Measurements from ENCODE around the gene CORIN. TPM values are rescaled to one million over a fixed set of nuclear protein-coding genes. Genes with fewer than 3 reads are reported as not detected.

Gene CORIN
- total and polyA plus RNA-seq, 2 experiments from 2014 or later = not detected

DNA sequence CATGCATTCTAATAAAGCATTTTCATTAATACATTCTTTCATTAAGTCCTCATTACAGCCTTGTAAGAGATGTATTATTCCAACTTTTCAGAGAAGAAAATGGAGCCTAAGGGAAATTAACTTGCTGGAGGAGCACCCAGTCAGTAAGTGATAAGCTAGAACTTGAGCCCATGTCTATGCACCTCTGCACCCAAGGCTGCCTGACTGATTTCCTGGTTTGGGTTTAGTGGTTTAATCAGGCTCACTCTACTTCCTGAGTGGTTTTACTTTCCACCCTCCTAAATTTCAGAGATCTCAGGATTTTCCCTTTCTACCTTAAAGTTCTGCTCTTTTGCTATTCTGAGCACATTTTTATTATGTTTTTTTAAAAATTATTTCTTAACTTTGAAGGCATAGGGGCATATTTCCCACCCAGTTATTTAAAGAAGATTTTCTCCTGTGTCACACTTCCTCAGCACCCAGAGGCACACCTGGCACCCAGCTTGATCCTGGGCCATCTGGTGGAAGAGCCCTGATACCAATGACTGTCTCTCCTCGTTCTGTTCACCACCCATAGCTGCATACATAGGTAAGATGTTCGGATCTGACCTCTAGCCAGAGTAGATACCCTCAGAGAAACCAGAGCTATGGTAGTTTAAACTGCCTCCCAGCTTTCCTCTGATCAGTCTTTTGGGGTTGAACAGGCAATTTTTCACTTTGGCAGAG lies 10.4 kb downstream of the CORIN start:
- Mint-ChIP-seq H3K4me1 (peaks cover 6% of the 10 kb centered on the region), H3K27ac (no peak overlapping the region), H3K4me3 (no peak overlapping the region), H3K36me3 (ENCODE audit: low read depth) (0 out of 3 replicates have a peak, but pooled peaks cover under 1% of the 10 kb centered on the region), H3K9me3 (peaks cover under 1% of the 10 kb centered on the region; the same call in 2 of the 3 replicates), H3K27me3 (ENCODE audit: insufficient read depth, low read depth, poor library complexity) (peaks cover 2% of the 10 kb centered on the region)
- ATAC-seq (no peak), DNase-seq (ENCODE audit: low spot score) (no peak)
- Histone ChIP-seq H3F3A (replicated peaks; ENCODE audit: low read depth) (no peaks in the 10 kb centered on the region), H3K79me2 (replicated peaks; ENCODE audit: insufficient read depth) (no peaks in the 10 kb centered on the region), H2AFZ (no peak overlapping the region), H4K20me1 (replicated peaks; ENCODE audit: insufficient read depth) (no peaks in the 10 kb centered on the region), H3K36me3 (ENCODE audit: insufficient read depth) (no peaks in the 10 kb centered on the region), H3K4me3 (no peak overlapping the region), H3K27me3 (ENCODE audit: insufficient read depth) (no peaks in the 10 kb centered on the region), H3K9me2 (ENCODE audit: insufficient read depth) (peaks cover 3% of the 10 kb centered on the region; the same call in 1 of the 2 replicates), H3K4me2 (no peak overlapping the region), H3K27ac (ENCODE audit: low read depth) (no peak overlapping the region), H3K4me1 (ENCODE audit: insufficient read depth) (no peaks in the 10 kb centered on the region)
- no peak for TF ChIP-seq CREB1 (CRISPR knock-in tag; IDR thresholded peaks at IDR 0.05; ENCODE audit: low read depth)
- no peak for TF ChIP-seq CTCF (conservative IDR thresholded peaks at IDR 0.05; ENCODE audit: low read depth in 2 of 2)

DNA sequence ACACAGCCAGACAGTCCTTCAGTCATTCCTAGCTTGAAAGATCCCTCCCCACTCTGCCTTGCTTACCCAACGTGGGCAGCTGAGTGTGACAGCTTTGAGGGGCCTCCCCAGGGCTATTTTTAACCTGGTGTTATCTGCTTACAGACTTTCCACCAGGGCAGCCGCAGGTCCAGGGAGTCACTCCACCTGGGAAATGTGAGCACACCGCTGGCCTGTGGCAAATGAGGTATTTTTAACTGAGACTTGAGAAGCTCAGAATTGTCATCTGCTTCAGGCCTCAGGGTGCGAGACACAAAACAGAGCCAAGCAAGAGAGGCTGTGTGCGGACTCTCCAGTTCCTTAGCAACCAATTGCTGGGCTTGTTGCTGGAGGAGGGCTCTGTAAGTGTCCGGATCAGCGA lies 13.0 kb downstream of the CORIN start:
- Mint-ChIP-seq H3K9me3 (no peaks in the 10 kb centered on the region; the same call in 2 of the 3 replicates), H3K27ac (no peak overlapping the region), H3K36me3 (ENCODE audit: low read depth) (no peaks in the 10 kb centered on the region), H3K27me3 (ENCODE audit: insufficient read depth, low read depth, poor library complexity) (peaks cover 2% of the 10 kb centered on the region), H3K4me1 (peaks cover 6% of the 10 kb centered on the region), H3K4me3 (no peak overlapping the region)
- Histone ChIP-seq H3K4me2 (no peak overlapping the region), H3K4me1 (ENCODE audit: insufficient read depth) (no peaks in the 10 kb centered on the region), H3K27me3 (ENCODE audit: insufficient read depth) (no peaks in the 10 kb centered on the region), H3K9me2 (ENCODE audit: insufficient read depth) (peaks cover 3% of the 10 kb centered on the region; the same call in 1 of the 2 replicates), H3K4me3 (no peak overlapping the region), H4K20me1 (replicated peaks; ENCODE audit: insufficient read depth) (no peaks in the 10 kb centered on the region), H3K79me2 (replicated peaks; ENCODE audit: insufficient read depth) (no peaks in the 10 kb centered on the region), H3K27ac (ENCODE audit: low read depth) (no peak overlapping the region), H3K36me3 (ENCODE audit: insufficient read depth) (no peaks in the 10 kb centered on the region), H2AFZ (peak overlapping the region; percentile 80; the same call in 1 of the 2 replicates), H3F3A (replicated peaks; ENCODE audit: low read depth) (no peaks in the 10 kb centered on the region)
- ATAC-seq (peak; percentile 52), DNase-seq (ENCODE audit: low spot score) (peak; percentile 11)
- no peak for TF ChIP-seq STAT1 (IDR thresholded peaks at IDR 0.05; ENCODE audit: unreplicated experiment)
- no peak for TF ChIP-seq ZNF114 (CRISPR knock-in tag; IDR thresholded peaks at IDR 0.05)
- no peak for TF ChIP-seq ETS1 (IDR thresholded peaks at IDR 0.05)
- no peak for TF ChIP-seq NANOG (IDR thresholded peaks at IDR 0.05; ENCODE audit: borderline replicate concordance)
- TF ChIP-seq POLR2AphosphoS5 (IDR thresholded peaks at IDR 0.05; ENCODE audit: low read depth) = no peak
- TF ChIP-seq CTCF (conservative IDR thresholded peaks at IDR 0.05; ENCODE audit: low read depth in 2 of 2) = no peak
- TF ChIP-seq EZH2phosphoT487 (IDR thresholded peaks at IDR 0.05; ENCODE audit: unreplicated experiment) = no peak
- no peak for TF ChIP-seq EZH2 (IDR thresholded peaks at IDR 0.05; ENCODE audit: low read depth, unreplicated experiment)
- no peak for TF ChIP-seq ZNF331 (CRISPR knock-in tag; IDR thresholded peaks at IDR 0.05; ENCODE audit: low read depth)
- no peak for TF ChIP-seq CREB1 (CRISPR knock-in tag; IDR thresholded peaks at IDR 0.05; ENCODE audit: low read depth)
- TF ChIP-seq, protein P1, sequence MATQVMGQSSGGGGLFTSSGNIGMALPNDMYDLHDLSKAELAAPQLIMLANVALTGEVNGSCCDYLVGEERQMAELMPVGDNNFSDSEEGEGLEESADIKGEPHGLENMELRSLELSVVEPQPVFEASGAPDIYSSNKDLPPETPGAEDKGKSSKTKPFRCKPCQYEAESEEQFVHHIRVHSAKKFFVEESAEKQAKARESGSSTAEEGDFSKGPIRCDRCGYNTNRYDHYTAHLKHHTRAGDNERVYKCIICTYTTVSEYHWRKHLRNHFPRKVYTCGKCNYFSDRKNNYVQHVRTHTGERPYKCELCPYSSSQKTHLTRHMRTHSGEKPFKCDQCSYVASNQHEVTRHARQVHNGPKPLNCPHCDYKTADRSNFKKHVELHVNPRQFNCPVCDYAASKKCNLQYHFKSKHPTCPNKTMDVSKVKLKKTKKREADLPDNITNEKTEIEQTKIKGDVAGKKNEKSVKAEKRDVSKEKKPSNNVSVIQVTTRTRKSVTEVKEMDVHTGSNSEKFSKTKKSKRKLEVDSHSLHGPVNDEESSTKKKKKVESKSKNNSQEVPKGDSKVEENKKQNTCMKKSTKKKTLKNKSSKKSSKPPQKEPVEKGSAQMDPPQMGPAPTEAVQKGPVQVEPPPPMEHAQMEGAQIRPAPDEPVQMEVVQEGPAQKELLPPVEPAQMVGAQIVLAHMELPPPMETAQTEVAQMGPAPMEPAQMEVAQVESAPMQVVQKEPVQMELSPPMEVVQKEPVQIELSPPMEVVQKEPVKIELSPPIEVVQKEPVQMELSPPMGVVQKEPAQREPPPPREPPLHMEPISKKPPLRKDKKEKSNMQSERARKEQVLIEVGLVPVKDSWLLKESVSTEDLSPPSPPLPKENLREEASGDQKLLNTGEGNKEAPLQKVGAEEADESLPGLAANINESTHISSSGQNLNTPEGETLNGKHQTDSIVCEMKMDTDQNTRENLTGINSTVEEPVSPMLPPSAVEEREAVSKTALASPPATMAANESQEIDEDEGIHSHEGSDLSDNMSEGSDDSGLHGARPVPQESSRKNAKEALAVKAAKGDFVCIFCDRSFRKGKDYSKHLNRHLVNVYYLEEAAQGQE (IDR thresholded peaks at IDR 0.05; ENCODE audit: unreplicated experiment) = no peak

All from GM23338 (cell line).